GM18867 (cell line): ENCODE measurements around the gene DNAI4.

ENCODE experiments used
- ATAC-seq: cut with Tn5 transposase; IDR thresholded peaks from one replicate; pipeline ENCODE4 v1.9.1; 2021; ENCODE audit warnings: mild to moderate bottlenecking, moderate library complexity; ENCODE audit not compliant: unreplicated experiment

The DNAI4 gene

GRCh38 chr1:66770240-66770639 lies 154.4 kb downstream of the DNAI4 start:
- ATAC-seq = no peak

DNA sequence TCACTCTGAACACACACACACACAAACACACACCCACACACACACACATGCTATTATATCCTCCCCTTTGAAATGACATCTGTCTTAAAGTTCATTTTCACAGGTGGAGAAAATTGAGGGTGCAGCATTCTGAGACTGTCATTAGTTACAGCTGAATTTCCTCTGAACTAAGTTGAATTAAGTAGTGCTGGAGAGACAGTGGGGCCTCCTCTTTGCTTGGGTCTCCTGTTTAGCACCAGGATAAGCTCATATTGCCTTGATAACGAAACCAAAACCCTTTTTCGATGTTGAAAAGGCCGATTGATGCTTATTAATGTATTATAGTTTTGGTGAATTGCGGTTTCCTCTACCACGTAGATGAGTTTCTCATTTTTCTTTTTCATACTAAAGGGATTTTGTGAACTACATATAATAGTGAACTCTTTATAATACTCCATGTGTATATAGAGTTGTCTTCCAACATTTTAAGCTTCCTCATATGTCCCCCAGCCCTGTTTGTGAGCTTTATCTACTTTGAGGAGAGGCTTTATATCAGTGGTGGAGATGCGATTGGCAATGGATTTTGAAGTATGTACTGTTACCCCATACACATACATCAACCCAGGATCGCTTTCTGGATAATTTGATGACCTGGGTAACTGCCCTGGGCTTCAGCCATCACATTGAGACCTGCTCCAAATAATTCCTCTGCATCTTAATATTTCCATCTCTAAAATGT lies 155.0 kb downstream of the DNAI4 start:
- no peak for ATAC-seq

- ATAC-seq = no peak
These were observed 155.7 kb downstream of the DNAI4 start for GRCh38 chr1:66768965-66769364.

DNA sequence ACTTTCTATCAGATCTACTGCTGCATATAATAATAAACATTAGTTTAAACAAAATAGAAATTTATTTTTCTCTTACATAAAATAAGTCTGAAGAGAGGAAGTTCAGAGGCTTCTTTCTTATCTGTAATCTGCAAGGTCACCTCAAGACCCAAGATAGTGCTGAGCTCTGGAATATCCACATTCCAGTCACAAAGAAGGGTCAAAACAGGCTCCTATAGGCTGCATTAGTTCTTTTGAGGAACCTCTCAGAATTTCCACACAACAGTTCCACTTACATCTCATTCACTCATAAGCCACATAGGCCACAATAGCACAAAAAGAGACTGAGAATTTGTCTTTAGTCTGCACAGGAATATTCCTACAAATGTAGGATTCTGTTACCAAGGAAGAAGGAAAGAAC lies 157.0 kb downstream of the DNAI4 start:
- no peak for ATAC-seq

DNA sequence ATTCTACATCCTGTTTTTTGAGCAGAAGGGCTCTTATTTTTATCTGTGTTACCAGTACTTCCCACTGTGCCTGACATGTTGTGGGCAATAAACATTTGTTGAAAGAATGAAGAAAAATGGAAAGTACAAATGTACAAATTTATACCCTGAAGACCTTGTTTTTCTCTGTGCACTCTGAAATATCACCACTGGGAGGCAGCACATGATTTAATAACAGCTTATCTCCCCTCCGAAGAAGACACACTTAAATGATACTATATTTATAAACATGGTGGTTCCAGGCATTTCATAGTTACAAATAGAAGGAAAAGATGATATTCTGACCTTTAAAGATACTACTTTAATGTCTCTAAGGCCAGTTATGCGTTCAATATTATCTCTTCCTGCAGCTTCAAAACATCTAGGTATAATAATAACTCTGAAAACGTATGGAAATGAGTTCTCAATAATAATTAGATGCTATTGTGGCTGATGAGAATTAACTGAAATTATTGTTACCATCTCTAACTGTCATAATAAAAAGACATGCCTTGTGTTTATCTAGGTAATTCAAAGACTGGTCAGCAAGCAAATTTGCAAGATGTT lies 159.6 kb downstream of the DNAI4 start:
- peak; percentile 77 for ATAC-seq
